Measurements from ENCODE around the gene SNAPIN.

GRCh38 chr1:153628638-153629342, 29.7 kb upstream of the SNAPIN start:
- TF ChIP-seq POLR2AphosphoS5 (IDR thresholded peaks at IDR 0.05): no peak
- no peak for TF ChIP-seq CTCF (IDR thresholded peaks at IDR 0.05)

All from sigmoid colon (tissue), 4 donors.